H1 (cell line): Measurements from ENCODE around the gene RUVBL2. TPM values are rescaled to one million over a fixed set of nuclear protein-coding genes. Genes with fewer than 3 reads are reported as not detected.

Experiments
- CTCF ChIA-PET: fragments of 300-600 bp; sonication (Branson Sonifier 250); formaldehyde crosslinking; loops from one replicate; lab custom pipeline; 2021; ENCODE audit not compliant: partially characterized antibody; lab: Charles Lee
- POLR2A ChIA-PET: fragments of 300-600 bp; sonication (Branson Sonifier 250); formaldehyde crosslinking; loops from one replicate; lab custom pipeline; 2021; ENCODE audit warnings: inconsistent platforms; ENCODE audit not compliant: partially characterized antibody; lab: Charles Lee
- DNase-seq, 2 experiments: peaks; one replicate each; pipeline versions ENCODE4 v3.0.0 to v3.0.0-alpha.2; 2010 to 2022; ENCODE audit warnings: low spot score in 2 of 2, low read depth in 1 of 2, mixed read lengths in 1 of 2
- FAIRE-seq: peaks from 2 replicates; lab custom pipeline; 2011; peaks lifted over from hg19 to GRCh38; lab: Jason Lieb, UNC
- H2AFZ ChIP-seq: 2 replicates; pipeline ENCODE4 v1.8.1; 2012; ENCODE audit warnings: low read length, inconsistent platforms
- H2AK5ac ChIP-seq: 2 replicates; pipeline ENCODE4 v1.6.1; 2013; ENCODE audit warnings: low read depth, low read length
- H2BK120ac ChIP-seq: replicated peaks from 2 replicates; pipeline ENCODE3; 2013; ENCODE audit warnings: low read depth, low read length, inconsistent platforms
- H2BK12ac ChIP-seq: 2 replicates; pipeline ENCODE4 v1.6.1; 2013; ENCODE audit warnings: low read depth, low read length
- H2BK15ac ChIP-seq: 2 replicates; pipeline ENCODE4 v1.6.1; 2013; ENCODE audit warnings: low read length
- H2BK20ac ChIP-seq: 2 replicates; pipeline ENCODE4 v1.6.1; 2013; ENCODE audit warnings: low read length
- H2BK5ac ChIP-seq: 2 replicates; pipeline ENCODE4 v1.6.1; 2013; ENCODE audit warnings: low read depth, low read length
- H3K14ac ChIP-seq: 2 replicates; pipeline ENCODE4 v1.6.1; 2013; ENCODE audit warnings: inconsistent platforms; ENCODE audit not compliant: insufficient read length
- H3K18ac ChIP-seq: 2 replicates; pipeline ENCODE4 v1.6.1; 2013; ENCODE audit warnings: low read length; ENCODE audit errors: extremely low read depth
- H3K23ac ChIP-seq: 2 replicates; pipeline ENCODE4 v1.6.1; 2013; ENCODE audit warnings: inconsistent platforms; ENCODE audit not compliant: insufficient read length
- H3K23me2 ChIP-seq: 2 replicates; pipeline ENCODE4 v1.6.1; 2013; ENCODE audit warnings: low read depth, low read length
- H3K27ac ChIP-seq: 2 replicates; pipeline ENCODE4 v1.6.1; 2011; ENCODE audit warnings: low read depth, low read length, inconsistent platforms
- H3K27me3 ChIP-seq, 4 experiments: replicated peaks in 1 of 4; 1 replicate in 1 of 4; 2 replicates in 3 of 4; pipeline versions ENCODE4 v1.6.1 to v1.8.1; 2011 to 2013; ENCODE audit warnings: low read length in 3 of 4, mild to moderate bottlenecking in 3 of 4, inconsistent platforms in 2 of 4, mixed read lengths in 2 of 4, moderate library complexity in 1 of 4; ENCODE audit not compliant: control insufficient read depth in 3 of 4, insufficient read depth in 3 of 4; ENCODE audit errors: extremely low read depth in 1 of 4
- H3K36me3 ChIP-seq, 4 experiments: 2 replicates each; pipeline versions ENCODE4 v1.6.1 to v1.8.1; 2011 to 2013; ENCODE audit warnings: mild to moderate bottlenecking in 4 of 4, low read length in 3 of 4, moderate library complexity in 2 of 4, control low read depth in 1 of 4, inconsistent platforms in 1 of 4; ENCODE audit not compliant: insufficient read depth in 4 of 4, control insufficient read depth in 2 of 4
- H3K4ac ChIP-seq: replicated peaks from 2 replicates; pipeline ENCODE3; 2013; ENCODE audit warnings: low read length, low read depth, mixed read lengths, inconsistent platforms; ENCODE audit not compliant: insufficient read length
- H3K4me1 ChIP-seq, 4 experiments: replicated peaks in 1 of 4; 1 replicate in 1 of 4; 2 replicates in 3 of 4; pipeline versions ENCODE4 v1.6.1 to v1.8.1; 2011 to 2013; ENCODE audit warnings: low read length in 3 of 4, inconsistent platforms in 2 of 4, mixed read lengths in 1 of 4; ENCODE audit not compliant: insufficient read depth in 4 of 4, control insufficient read depth in 3 of 4
- H3K4me2 ChIP-seq, 2 experiments: 2 replicates each; pipeline versions ENCODE4 v1.6.1 to v1.8.1; 2011 to 2013; ENCODE audit warnings: low read depth in 2 of 2, low read length in 2 of 2, control low read depth in 1 of 2, inconsistent platforms in 1 of 2, mild to moderate bottlenecking in 1 of 2; ENCODE audit not compliant: insufficient read depth in 1 of 2
- H3K4me3 ChIP-seq, 4 experiments: fragments of 200-600, 300-600 bp in 1 of 4; sonication (generic), shearing (Covaris generic), sonication (Bioruptor Twin) in 1 of 4; 2 replicates each; pipeline versions ENCODE4 v1.5.1 to v1.8.1; 2011 to 2016; ENCODE audit warnings: low read length in 4 of 4, low read depth in 3 of 4, control low read depth in 2 of 4, inconsistent platforms in 2 of 4, mild to moderate bottlenecking in 2 of 4, mixed read lengths in 1 of 4, moderate library complexity in 1 of 4; ENCODE audit not compliant: insufficient read depth in 2 of 4; ENCODE audit errors: extremely low read depth in 1 of 4
- H3K56ac ChIP-seq: replicated peaks from 2 replicates; pipeline ENCODE3; 2013; ENCODE audit warnings: low read depth, mild to moderate bottlenecking, mixed read lengths, low read length, inconsistent platforms; ENCODE audit not compliant: insufficient read length
- H3K79me1 ChIP-seq: 2 replicates; pipeline ENCODE4 v1.6.1; 2013; ENCODE audit warnings: low read depth, low read length, control low read depth
- H3K79me2 ChIP-seq, 2 experiments: 2 replicates each; pipeline versions ENCODE4 v1.6.1 to v1.8.1; 2012 to 2013; ENCODE audit warnings: low read length in 2 of 2, mild to moderate bottlenecking in 2 of 2, inconsistent platforms in 1 of 2; ENCODE audit not compliant: insufficient read depth in 2 of 2, control insufficient read depth in 1 of 2
- H3K9ac ChIP-seq, 4 experiments: replicated peaks in 1 of 4; 1 replicate in 1 of 4; 2 replicates in 3 of 4; pipeline versions ENCODE4 v1.6.1 to v1.8.1; 2011 to 2013; ENCODE audit warnings: low read depth in 3 of 4, low read length in 3 of 4, control low read depth in 2 of 4, mild to moderate bottlenecking in 2 of 4, moderate library complexity in 2 of 4, inconsistent platforms in 1 of 4; ENCODE audit errors: extremely low read depth in 1 of 4
- H3K9me3 ChIP-seq, 2 experiments: 2 replicates each; pipeline versions ENCODE4 v1.6.1 to v1.8.1; 2012 to 2013; ENCODE audit warnings: mild to moderate bottlenecking in 2 of 2, moderate library complexity in 2 of 2, control low read depth in 1 of 2, inconsistent platforms in 1 of 2, low read depth in 1 of 2, low read length in 1 of 2, mixed read lengths in 1 of 2; ENCODE audit not compliant: insufficient read depth in 2 of 2
- H4K20me1 ChIP-seq, 2 experiments: replicated peaks in 1 of 2; 2 replicates each; pipeline versions ENCODE3 to v1.8.1; 2011 to 2013; ENCODE audit warnings: inconsistent platforms in 2 of 2, low read length in 2 of 2, mild to moderate bottlenecking in 1 of 2; ENCODE audit not compliant: insufficient read depth in 2 of 2, control insufficient read depth in 1 of 2
- H4K5ac ChIP-seq: 2 replicates; pipeline ENCODE4 v1.6.1; 2013; ENCODE audit warnings: low read length, low read depth, mixed read lengths, inconsistent platforms; ENCODE audit not compliant: insufficient read length
- H4K8ac ChIP-seq: 2 replicates; pipeline ENCODE4 v1.8.0; 2013; ENCODE audit warnings: mild to moderate bottlenecking, moderate library complexity, low read length, inconsistent platforms; ENCODE audit not compliant: insufficient read depth; ENCODE audit errors: extremely low read depth
- H4K91ac ChIP-seq: replicated peaks from 2 replicates; pipeline ENCODE3; 2013; ENCODE audit warnings: low read length, mixed read lengths, inconsistent platforms; ENCODE audit not compliant: insufficient read length
- BCL11A ChIP-seq, 2 experiments: IDR thresholded peaks; one replicate each; pipeline ENCODE4 v1.6.1; 2011; ENCODE audit warnings: low read depth in 2 of 2, low read length in 2 of 2, mild to moderate bottlenecking in 2 of 2
- GABPA ChIP-seq: IDR thresholded peaks from 2 replicates; pipeline ENCODE4 v1.6.1; 2011; ENCODE audit warnings: mild to moderate bottlenecking, low read length, moderate library complexity, borderline replicate concordance; ENCODE audit not compliant: insufficient read depth
- GTF2F1 ChIP-seq: IDR thresholded peaks from 2 replicates; pipeline ENCODE4 v1.6.1; 2012; ENCODE audit warnings: low read depth, low read length, improper control_type of control experiment, borderline replicate concordance
- NANOG ChIP-seq: IDR thresholded peaks from 2 replicates; pipeline ENCODE4 v1.6.1; 2011; ENCODE audit warnings: low read length, low read depth, mild to moderate bottlenecking, inconsistent platforms; ENCODE audit not compliant: insufficient read depth, poor library complexity, severe bottlenecking
- NRF1 ChIP-seq: IDR thresholded peaks from 2 replicates; pipeline ENCODE4 v1.6.1; 2011; ENCODE audit warnings: mild to moderate bottlenecking, low read depth, low read length, improper control_type of control experiment
- POLR2AphosphoS5 ChIP-seq: IDR thresholded peaks from 2 replicates; pipeline ENCODE4 v1.6.1; 2011; ENCODE audit warnings: low read depth, low read length
- SP1 ChIP-seq: IDR thresholded peaks from 2 replicates; pipeline ENCODE4 v1.6.1; 2011; ENCODE audit warnings: low read depth, low read length
- SP2 ChIP-seq: IDR thresholded peaks from 2 replicates; pipeline ENCODE4 v1.6.1; 2012; ENCODE audit warnings: mild to moderate bottlenecking, low read length, inconsistent platforms
- SP4 ChIP-seq: IDR thresholded peaks from 2 replicates; pipeline ENCODE4 v1.6.1; 2012; ENCODE audit warnings: low read length, inconsistent platforms
- TCF12 ChIP-seq: IDR thresholded peaks from 2 replicates; pipeline ENCODE4 v1.6.1; 2011; ENCODE audit warnings: low read depth, mild to moderate bottlenecking, low read length
- WGBS, 2 experiments: shearing (Covaris generic) in 1 of 2; methylation state at CpG; one replicate each; pipeline versions ENCODE4 v1.1.6 to v1.1.7; 2013 to 2015; ENCODE audit warnings: low lambda C conversion rate in 2 of 2, mixed read lengths in 2 of 2, inconsistent platforms in 1 of 2, low coverage in 1 of 2, missing lambda C conversion rate in 1 of 2; ENCODE audit not compliant: insufficient replicate concordance in 2 of 2, insufficient coverage in 1 of 2, insufficient read length in 1 of 2; ENCODE audit errors: extremely low coverage in 1 of 2, missing lambda C conversion rate in 1 of 2; 5-methylcytosine and 5-hydroxymethylcytosine counted together
- polyA plus RNA-seq, 7 experiments: library from polyadenylated mRNA; depleted of rRNA in 3 of 7; stranded (reverse) in 5 of 7; unstranded in 2 of 7; fragments of >200 nt in 5 of 7; fragments of 200-250 nt in 2 of 7; gene quantifications; 1 replicate in 5 of 7; 2 replicates in 1 of 7; 4 replicates in 1 of 7; pipeline versions ENCODE4 v1.2.1 to v1.2.3, GENCODE V29; 2011 to 2013; ENCODE audit warnings: missing spikeins in 2 of 7, mixed read lengths in 2 of 7
- total RNA-seq: library from RNA; stranded (reverse); fragmentation: NEBNext Ultra II Directional; extraction: Animal tissue kit (Norgen Biotek cat#: 25700); gene quantifications from 2 replicates; pipeline ENCODE4 v1.2.1, GENCODE V29; 2021

The RUVBL2 gene
- total and polyA plus RNA-seq, 2 of the 8 experiments (the other 6 are each of a cell fraction or from before 2014, with no cell fraction given) = 152 to 247 TPM

DNA sequence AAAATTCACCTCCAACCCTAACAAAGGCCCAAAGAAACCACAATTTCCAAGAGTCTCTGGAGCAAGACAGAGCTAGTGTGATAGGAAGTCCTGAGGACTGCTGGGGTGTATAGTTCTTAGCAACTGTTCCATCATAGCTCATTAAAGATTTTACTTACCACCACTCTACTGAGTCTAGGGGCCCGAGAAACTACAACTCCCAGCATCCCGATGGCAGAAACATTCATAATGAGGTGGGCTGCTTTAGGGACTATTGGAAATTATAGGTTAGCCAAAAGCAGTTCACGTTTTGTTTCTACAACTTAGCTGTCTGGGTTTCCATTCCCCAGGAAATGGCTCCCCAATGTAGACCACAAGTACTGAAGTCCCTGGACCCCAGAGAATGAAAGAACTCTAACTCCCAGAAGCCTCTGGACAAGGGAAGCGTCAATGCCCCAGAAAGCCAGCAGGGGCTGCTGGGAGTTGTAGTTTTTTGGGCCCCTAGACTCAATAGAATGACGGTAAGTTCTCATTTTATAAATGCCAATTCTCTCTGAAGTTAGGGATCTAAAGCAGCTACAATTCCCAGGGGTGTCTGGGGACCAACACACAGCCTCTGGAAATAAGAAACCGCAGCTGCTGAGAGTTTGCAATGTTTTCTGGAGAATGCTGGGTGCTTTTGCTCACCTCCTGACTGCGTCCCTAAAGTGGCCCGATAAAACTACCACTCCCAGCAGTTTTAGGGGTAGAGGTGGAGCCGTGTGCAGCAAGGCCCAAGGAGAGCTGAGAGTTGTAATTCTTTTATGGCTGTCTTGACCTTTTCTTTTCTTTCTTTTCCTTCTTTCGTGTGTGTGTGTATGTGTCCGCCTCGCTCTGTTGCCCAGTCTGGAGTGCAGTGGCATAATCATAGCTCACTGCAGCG lies 17.5 kb upstream of the RUVBL2 start:
- DNase-seq = peak in 1 of 2 experiments; percentile 72
- ChIA-PET POLR2A (interaction anchor here (0.8 to 5.7 kb wide), 6 partner anchors 8 to 104 kb away, joined by 3 to 56 read pairs (median 4); partner anchors contain the start of genes FTL, GYS1, PPP1R15A and RUVBL2), CTCF (interaction anchor here (0.6 to 3.7 kb wide), 14 partner anchors 9 to 189 kb away, joined by 3 to 19 read pairs (median 4); partner anchors contain the start of genes DHDH, GYS1 and RUVBL2)
- WGBS, 2 experiments = 89% methylated on average over 13 of the region's 13 CpGs; no CpG with 5 or more reads in 1 of the 2 experiments
- H2BK5ac ChIP-seq = no peak overlapping the region
- peaks cover 2 to 23% (median 7%) of the 10 kb centered on the region in 4 experiments; a peak in 6 of 8 replicates for H3K36me3 ChIP-seq
- no peak overlapping the region for H3K14ac ChIP-seq
- H3K4ac ChIP-seq = no peak overlapping the region
- H3K18ac ChIP-seq = no peak overlapping the region
- H4K8ac ChIP-seq = no peak overlapping the region
- no peak overlapping the region for H3K4me3 ChIP-seq
- no peak overlapping the region for H3K4me2 ChIP-seq
- no peak overlapping the region for H2AK5ac ChIP-seq
- no peaks in the 10 kb centered on the region for H3K4me1 ChIP-seq
- no peak overlapping the region for H2AFZ ChIP-seq
- H4K5ac ChIP-seq = no peak overlapping the region
- H3K23me2 ChIP-seq = no peaks in the 10 kb centered on the region
- H3K23ac ChIP-seq = no peak overlapping the region
- no peaks in the 10 kb centered on the region for H3K27me3 ChIP-seq
- no peak overlapping the region for H2BK20ac ChIP-seq
- H2BK120ac ChIP-seq = no peak overlapping the region
- H2BK15ac ChIP-seq = no peak overlapping the region
- H3K9me3 ChIP-seq = no peaks in the 10 kb centered on the region
- no peak overlapping the region for H3K56ac ChIP-seq
- no peak overlapping the region for H3K9ac ChIP-seq
- H4K20me1 ChIP-seq = peaks cover 0 to 3% of the 10 kb centered on the region in 2 experiments
- H4K91ac ChIP-seq = no peak overlapping the region
- no peaks in the 10 kb centered on the region for H3K79me1 ChIP-seq
- H3K27ac ChIP-seq = no peak overlapping the region
- no peak overlapping the region for H2BK12ac ChIP-seq
- peak; percentile 65 for FAIRE-seq
- no peaks in the 10 kb centered on the region for H3K79me2 ChIP-seq
- TF ChIP-seq NANOG (no peak), SP1 (no peak), GABPA (no peak), POLR2AphosphoS5 (no peak), SP4 (0 out of 2 replicates have a peak, but pooled peaks have one; percentile 38), SP2 (no peak), NRF1 (no peak), TCF12 (no peak), BCL11A (IDR thresholded peaks at IDR 0.05; ENCODE audit: low read depth in 2 of 2, low read length in 2 of 2) (no peak), GTF2F1 (no peak)
